Vagina (tissue), 2 donors: ENCODE results near the gene PADI2.

ENCODE experiments used
- POLR2A ChIP-seq, 2 donors: fragments of 450-650 bp; IDR thresholded peaks; one replicate each; pipeline ENCODE4 v1.6.1; 2017; ENCODE audit warnings: antibody characterized with exemption in 2 of 2, mild to moderate bottlenecking in 2 of 2, moderate library complexity in 2 of 2
- POLR2AphosphoS5 ChIP-seq, 2 donors: sonication (generic); formaldehyde crosslinking; IDR thresholded peaks; one replicate each; pipeline ENCODE4 v1.9.0; 2017; ENCODE audit warnings: antibody characterized with exemption in 2 of 2, mild to moderate bottlenecking in 2 of 2, low read depth in 1 of 2; ENCODE audit not compliant: insufficient read depth in 1 of 2
- TF ChIP-seq, protein P1 (sequence below), 3 experiments: fragments of 450-650 bp in 2 of 3; fragments of 200-600 bp in 1 of 3; sonication (generic) in 1 of 3; IDR thresholded peaks; one replicate each; pipeline ENCODE4 v1.5.1; 2017 to 2019; ENCODE audit warnings: antibody characterized with exemption in 3 of 3, mild to moderate bottlenecking in 2 of 3, moderate library complexity in 2 of 3

DNA sequence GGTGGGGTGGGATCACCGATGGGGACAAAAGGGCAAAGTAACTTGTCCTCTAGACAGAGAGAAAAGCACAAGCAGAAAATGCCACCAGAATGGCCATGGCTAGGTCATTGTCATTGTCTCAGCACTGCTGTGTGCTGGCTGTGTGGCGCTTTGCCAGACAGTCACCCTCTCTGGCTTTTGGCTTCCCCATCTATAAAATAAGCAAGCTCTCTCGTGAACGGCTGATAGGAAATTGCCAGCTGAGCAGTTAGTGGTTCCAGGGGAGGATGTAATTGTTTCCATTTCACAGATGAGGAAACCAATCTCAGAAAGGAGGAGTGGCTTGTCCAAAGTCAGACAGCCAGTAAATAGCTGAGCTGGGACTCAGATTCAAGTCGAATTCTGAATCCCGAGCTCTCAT is 32.5 kb downstream of the PADI2 start:
- TF ChIP-seq POLR2A (IDR thresholded peaks at IDR 0.05) (no peak), POLR2AphosphoS5 (IDR thresholded peaks at IDR 0.05; ENCODE audit: insufficient read depth in 1 of 2, low read depth in 1 of 2) (no peak)
- TF ChIP-seq, protein P1, sequence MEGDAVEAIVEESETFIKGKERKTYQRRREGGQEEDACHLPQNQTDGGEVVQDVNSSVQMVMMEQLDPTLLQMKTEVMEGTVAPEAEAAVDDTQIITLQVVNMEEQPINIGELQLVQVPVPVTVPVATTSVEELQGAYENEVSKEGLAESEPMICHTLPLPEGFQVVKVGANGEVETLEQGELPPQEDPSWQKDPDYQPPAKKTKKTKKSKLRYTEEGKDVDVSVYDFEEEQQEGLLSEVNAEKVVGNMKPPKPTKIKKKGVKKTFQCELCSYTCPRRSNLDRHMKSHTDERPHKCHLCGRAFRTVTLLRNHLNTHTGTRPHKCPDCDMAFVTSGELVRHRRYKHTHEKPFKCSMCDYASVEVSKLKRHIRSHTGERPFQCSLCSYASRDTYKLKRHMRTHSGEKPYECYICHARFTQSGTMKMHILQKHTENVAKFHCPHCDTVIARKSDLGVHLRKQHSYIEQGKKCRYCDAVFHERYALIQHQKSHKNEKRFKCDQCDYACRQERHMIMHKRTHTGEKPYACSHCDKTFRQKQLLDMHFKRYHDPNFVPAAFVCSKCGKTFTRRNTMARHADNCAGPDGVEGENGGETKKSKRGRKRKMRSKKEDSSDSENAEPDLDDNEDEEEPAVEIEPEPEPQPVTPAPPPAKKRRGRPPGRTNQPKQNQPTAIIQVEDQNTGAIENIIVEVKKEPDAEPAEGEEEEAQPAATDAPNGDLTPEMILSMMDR (IDR thresholded peaks at IDR 0.05): no peak
